GM20000 (cell line): ENCODE results near the gene SLIT3.

ENCODE experiments used
- DNase-seq: peaks from one replicate; pipeline ENCODE4 v3.0.0; 2012; ENCODE audit warnings: low spot score
- TF ChIP-seq, protein P1 (sequence below): IDR thresholded peaks from 2 replicates; pipeline ENCODE4 v1.5.1; 2012; ENCODE audit warnings: mild to moderate bottlenecking, control low read depth; ENCODE audit errors: extremely low read depth, missing control alignments

The SLIT3 gene

DNA sequence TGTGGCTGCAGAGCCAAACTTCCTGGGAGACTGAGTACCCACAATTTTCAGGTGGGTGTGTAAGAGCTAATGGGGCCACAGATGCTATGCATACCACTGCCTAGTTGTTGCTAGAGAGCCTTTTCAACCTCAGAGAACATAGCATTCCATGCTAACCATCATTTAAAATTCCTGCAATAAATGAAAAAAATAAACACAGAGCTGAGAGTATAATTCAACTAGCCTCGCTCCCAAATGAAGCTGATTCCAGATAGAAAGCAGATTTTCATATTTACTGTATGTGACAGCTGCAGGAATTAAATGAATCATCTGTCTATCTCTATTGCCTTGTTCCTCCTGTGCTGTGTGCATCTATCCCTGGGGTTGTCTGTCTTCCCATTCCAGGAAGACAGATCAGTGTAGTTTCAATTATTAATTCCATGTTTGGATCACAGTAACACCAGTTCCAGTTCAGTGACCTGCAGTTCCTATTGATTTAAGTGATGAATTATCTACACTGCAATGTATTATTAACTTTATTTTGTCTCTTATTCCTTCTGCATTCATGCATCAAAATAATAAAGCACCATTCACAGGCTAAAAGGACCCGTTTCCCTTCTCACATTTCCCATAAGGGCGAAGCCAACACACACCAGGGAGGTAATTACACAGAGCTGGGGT, 324.5 kb downstream of the SLIT3 start:
- DNase-seq = no peak
- TF ChIP-seq, protein P1, sequence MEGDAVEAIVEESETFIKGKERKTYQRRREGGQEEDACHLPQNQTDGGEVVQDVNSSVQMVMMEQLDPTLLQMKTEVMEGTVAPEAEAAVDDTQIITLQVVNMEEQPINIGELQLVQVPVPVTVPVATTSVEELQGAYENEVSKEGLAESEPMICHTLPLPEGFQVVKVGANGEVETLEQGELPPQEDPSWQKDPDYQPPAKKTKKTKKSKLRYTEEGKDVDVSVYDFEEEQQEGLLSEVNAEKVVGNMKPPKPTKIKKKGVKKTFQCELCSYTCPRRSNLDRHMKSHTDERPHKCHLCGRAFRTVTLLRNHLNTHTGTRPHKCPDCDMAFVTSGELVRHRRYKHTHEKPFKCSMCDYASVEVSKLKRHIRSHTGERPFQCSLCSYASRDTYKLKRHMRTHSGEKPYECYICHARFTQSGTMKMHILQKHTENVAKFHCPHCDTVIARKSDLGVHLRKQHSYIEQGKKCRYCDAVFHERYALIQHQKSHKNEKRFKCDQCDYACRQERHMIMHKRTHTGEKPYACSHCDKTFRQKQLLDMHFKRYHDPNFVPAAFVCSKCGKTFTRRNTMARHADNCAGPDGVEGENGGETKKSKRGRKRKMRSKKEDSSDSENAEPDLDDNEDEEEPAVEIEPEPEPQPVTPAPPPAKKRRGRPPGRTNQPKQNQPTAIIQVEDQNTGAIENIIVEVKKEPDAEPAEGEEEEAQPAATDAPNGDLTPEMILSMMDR = no peak

DNA sequence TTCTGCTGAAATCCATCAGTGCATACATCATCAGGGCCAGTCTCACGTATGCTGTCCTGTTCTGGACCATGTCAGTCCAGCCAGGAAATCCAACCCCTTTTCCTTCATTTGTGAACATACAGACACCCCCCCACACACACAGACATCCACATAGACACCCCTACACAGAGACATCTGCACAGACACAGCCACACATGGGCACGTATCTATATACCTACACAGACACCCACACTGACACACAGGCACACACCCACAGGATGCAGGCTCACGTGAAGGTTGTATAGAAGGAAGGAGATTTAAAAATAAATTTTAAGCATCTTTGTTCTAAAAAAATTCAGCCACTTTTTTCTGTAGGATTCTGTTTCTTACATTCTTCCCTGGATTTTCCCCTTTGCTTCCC, 325.6 kb downstream of the SLIT3 start:
- TF ChIP-seq, protein P1 = no peak

DNA sequence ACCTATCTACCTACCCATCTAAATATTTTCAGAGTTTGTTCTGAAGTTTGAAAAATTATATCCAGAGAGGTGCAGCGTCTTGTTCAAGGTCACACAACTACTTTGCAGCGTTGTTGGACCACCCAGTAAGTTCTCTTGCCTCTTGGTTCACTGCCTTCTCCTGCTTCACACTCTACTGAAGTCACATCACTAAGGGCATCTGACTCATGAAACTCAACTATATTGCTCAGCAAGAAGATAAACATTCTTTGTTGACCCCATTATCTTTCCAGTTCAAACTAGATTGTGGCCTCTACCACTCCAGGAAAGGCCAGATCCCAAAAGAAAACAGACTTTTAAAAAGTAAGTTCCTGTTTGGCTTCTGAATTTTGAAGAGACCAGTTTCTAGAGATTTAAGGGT, 326.9 kb downstream of the SLIT3 start:
- TF ChIP-seq, protein P1 = no peak
- no peak for DNase-seq

More for the DNA sequence above, 325.6 kb downstream of the SLIT3 start:
- no peak for DNase-seq

DNA sequence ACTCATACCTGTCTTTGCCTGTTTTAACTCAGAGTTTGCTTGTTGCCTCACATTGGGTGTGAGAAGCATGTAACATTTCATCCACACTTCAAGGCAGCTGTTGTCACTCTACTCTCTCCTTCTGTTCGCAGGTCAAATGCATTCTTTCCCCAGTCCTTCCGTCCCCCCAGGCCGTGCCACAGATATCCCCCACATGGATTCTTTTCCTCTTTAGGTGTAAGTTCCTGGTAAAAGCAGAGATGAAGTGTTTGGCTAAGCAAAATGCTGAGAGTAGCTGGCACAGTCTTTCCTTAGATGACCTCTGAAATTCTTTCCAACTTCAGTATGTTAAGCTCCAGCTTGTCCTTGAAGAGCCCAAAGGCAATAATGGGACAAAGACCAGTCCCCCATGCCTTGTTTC, 328.2 kb downstream of the SLIT3 start:
- DNase-seq = no peak
- TF ChIP-seq, protein P1 = no peak

DNA sequence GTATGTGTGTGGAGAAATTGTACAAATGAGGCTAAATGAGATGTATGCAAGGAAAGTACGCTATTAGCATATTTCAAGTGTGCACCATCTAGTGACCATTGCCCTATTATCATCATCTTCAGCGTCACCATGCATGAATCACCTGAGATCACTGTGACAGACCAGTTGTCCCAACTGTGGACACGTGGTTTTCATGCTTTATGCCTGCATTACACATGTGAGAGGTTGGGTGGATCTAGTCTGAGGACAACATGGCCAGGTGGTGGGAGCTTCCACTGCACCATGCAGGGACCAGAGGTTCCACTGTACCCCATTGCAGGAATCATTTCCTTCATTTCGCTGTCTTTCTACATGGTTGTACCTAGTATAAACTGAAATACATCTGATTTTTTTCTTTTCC, 329.8 kb downstream of the SLIT3 start:
- TF ChIP-seq, protein P1 = no peak
- no peak for DNase-seq

DNA sequence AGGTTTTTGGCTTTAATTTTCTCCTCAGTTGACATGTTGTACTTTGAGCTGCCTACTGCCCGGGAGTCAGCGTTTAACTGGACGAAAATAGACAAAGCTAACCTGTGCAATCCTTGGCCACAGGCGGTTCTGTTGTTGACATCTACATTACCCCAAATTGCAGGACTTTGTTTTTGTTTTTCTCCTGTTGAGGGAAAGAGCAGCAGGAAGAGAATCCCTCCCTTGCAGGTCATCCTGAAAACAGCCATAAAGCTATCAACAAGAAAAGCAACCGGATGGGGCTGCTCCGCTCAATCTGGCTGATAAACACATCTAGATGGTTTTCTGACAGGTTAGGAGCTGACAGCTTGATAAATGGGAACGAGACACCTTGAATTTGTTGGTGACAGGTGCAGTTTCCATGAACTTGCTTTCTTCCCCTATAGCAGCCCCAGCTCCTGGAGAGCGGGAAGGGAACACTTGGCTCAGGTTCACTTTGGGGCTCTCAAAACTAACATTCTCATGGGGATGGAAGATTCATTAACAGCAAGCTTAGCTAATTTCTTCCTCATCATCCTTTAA, 331.5 kb downstream of the SLIT3 start:
- TF ChIP-seq, protein P1 = no peak
- DNase-seq = no peak

DNA sequence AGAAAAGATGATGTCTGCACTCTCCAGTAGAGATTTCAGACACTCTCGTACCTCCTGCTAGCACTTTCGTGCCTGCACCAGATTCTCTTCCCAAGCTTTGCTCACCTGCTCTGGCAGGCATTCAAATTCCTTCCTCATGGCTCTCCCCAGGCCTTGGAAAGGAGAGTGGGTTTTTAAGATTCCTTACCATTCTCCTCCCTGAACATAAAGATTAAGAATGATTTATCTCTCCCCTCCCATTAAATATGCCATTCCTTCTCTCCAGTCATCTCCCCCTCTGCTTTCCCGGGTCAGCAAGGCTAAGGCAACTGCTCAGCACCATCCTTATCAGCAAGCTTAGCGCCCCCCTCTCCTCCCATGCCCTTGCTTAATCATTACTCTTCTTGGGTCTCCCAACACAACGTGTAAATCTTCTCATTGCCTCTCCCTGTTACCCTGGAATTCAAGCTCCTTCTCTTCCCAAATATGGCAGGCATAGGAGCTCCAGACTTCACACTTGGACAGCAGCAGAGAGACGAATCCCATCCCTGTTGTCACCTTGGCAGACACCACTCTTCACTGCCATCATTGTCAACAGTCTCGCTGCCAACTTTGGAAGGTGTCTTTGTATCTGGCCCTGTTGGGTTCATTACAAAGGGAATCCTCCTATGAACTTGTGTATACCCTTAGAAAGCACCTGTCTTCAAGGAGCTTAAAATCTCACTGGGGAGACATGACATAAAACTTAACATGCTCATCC, 332.9 kb downstream of the SLIT3 start:
- no peak for DNase-seq
- TF ChIP-seq, protein P1 = no peak
